HG03571 (cell line): ENCODE results near the gene CFAP46.
"Not testable (repeated sequence)": the region's sequence is repeated elsewhere in the genome, so short reads cannot be mapped to it uniquely, and the experiment has no call there.

ENCODE experiments used
- ATAC-seq: cut with Tn5 transposase; IDR thresholded peaks from one replicate; pipeline ENCODE4 v1.9.1; 2021; ENCODE audit not compliant: unreplicated experiment

CFAP46 gene

GRCh38 chr10:132779549-132780294, 162.6 kb downstream of the CFAP46 start:
- ATAC-seq: no peak

- no peak for ATAC-seq
Observed at GRCh38 chr10:132777441-132777840, 164.9 kb downstream of the CFAP46 start.

- ATAC-seq: no peak
Observed at GRCh38 chr10:132776821-132777220, 165.5 kb downstream of the CFAP46 start.

GRCh38 chr10:132776186-132776585, 166.2 kb downstream of the CFAP46 start:
- no peak for ATAC-seq

GRCh38 chr10:132774902-132775863, 167.2 kb downstream of the CFAP46 start:
- no peak for ATAC-seq

GRCh38 chr10:132774181-132774901, 168.0 kb downstream of the CFAP46 start:
- ATAC-seq: no peak

GRCh38 chr10:132772816-132773215, 169.6 kb downstream of the CFAP46 start:
- not testable (repeated sequence) for ATAC-seq

GRCh38 chr10:132770061-132771021, 172.0 kb downstream of the CFAP46 start:
- ATAC-seq: no peak

GRCh38 chr10:132768346-132769248, 173.8 kb downstream of the CFAP46 start:
- no peak for ATAC-seq

- ATAC-seq: no peak
Observed at GRCh38 chr10:132766291-132766690, 176.1 kb downstream of the CFAP46 start.

GRCh38 chr10:132765435-132765834, 176.9 kb downstream of the CFAP46 start:
- no peak for ATAC-seq

GRCh38 chr10:132764108-132764507, 178.3 kb downstream of the CFAP46 start:
- no peak for ATAC-seq

GRCh38 chr10:132763545-132763944, 178.8 kb downstream of the CFAP46 start:
- ATAC-seq: no peak

GRCh38 chr10:132762267-132762666, 180.1 kb downstream of the CFAP46 start:
- ATAC-seq: no peak

GRCh38 chr10:132761395-132762060, 180.8 kb downstream of the CFAP46 start:
- no peak for ATAC-seq

GRCh38 chr10:132758865-132759264, 183.5 kb downstream of the CFAP46 start:
- no peak for ATAC-seq
